ENCODE data around the gene PLXNA2. TPM values are rescaled to one million over a fixed set of nuclear protein-coding genes. Genes with fewer than 3 reads are reported as not detected.

Gene PLXNA2
- total RNA-seq, 3 donors from 2014 or later, result 0.15 to 0.71 (median 0.35) TPM

GRCh38 chr1:208008534-208008933, 235.7 kb downstream of the PLXNA2 start:
- H3K4me3 Mint-ChIP-seq, result no peak overlapping the region
- no peaks in the 10 kb centered on the region for H3K27me3 Mint-ChIP-seq (ENCODE audit: low read depth)
- DNase-seq (no peak), ATAC-seq (no peak)
- H3K36me3 Mint-ChIP-seq (ENCODE audit: insufficient read depth), result no peaks in the 10 kb centered on the region
- no peaks in the 10 kb centered on the region for H3K9me3 Mint-ChIP-seq
- H3K4me1 Mint-ChIP-seq (ENCODE audit: low read depth), result no peaks in the 10 kb centered on the region

GRCh38 chr1:208007938-208008342, 236.2 kb downstream of the PLXNA2 start:
- no peak for ATAC-seq
- no peaks in the 10 kb centered on the region for H3K9me3 Mint-ChIP-seq

GRCh38 chr1:208007319-208007937, 236.8 kb downstream of the PLXNA2 start:
- H3K9me3 Mint-ChIP-seq, result no peaks in the 10 kb centered on the region
- H3K27me3 Mint-ChIP-seq (ENCODE audit: low read depth), result no peaks in the 10 kb centered on the region
- ATAC-seq, result no peak
- H3K4me3 Mint-ChIP-seq, result no peak overlapping the region
- no peak for DNase-seq
- H3K4me1 Mint-ChIP-seq (ENCODE audit: low read depth), result no peaks in the 10 kb centered on the region
- H3K36me3 Mint-ChIP-seq (ENCODE audit: insufficient read depth), result no peaks in the 10 kb centered on the region

More at GRCh38 chr1:208007938-208008342, 236.2 kb downstream of the PLXNA2 start:
- no peak for DNase-seq
- no peaks in the 10 kb centered on the region for H3K4me1 Mint-ChIP-seq (ENCODE audit: low read depth)
- H3K4me3 Mint-ChIP-seq, result no peak overlapping the region
- no peaks in the 10 kb centered on the region for H3K36me3 Mint-ChIP-seq (ENCODE audit: insufficient read depth)
- no peaks in the 10 kb centered on the region for H3K27me3 Mint-ChIP-seq (ENCODE audit: low read depth)

- Mint-ChIP-seq H3K4me3 (no peak overlapping the region), H3K4me1 (ENCODE audit: low read depth) (no peaks in the 10 kb centered on the region), H3K36me3 (ENCODE audit: insufficient read depth) (no peaks in the 10 kb centered on the region), H3K27me3 (ENCODE audit: low read depth) (no peaks in the 10 kb centered on the region), H3K9me3 (no peaks in the 10 kb centered on the region)
- ATAC-seq, result no peak
- no peak for DNase-seq
Measured at GRCh38 chr1:208006258-208006920, 237.8 kb downstream of the PLXNA2 start.

- Mint-ChIP-seq H3K9me3 (no peaks in the 10 kb centered on the region), H3K36me3 (ENCODE audit: insufficient read depth) (no peaks in the 10 kb centered on the region)
- ATAC-seq, result no peak
Measured at GRCh38 chr1:208004851-208005250, 239.3 kb downstream of the PLXNA2 start.

GRCh38 chr1:208003241-208003640, 240.9 kb downstream of the PLXNA2 start:
- Mint-ChIP-seq H3K27me3 (ENCODE audit: low read depth) (no peaks in the 10 kb centered on the region), H3K9me3 (no peaks in the 10 kb centered on the region), H3K36me3 (ENCODE audit: insufficient read depth) (no peaks in the 10 kb centered on the region), H3K4me1 (ENCODE audit: low read depth) (no peaks in the 10 kb centered on the region), H3K4me3 (no peak overlapping the region)
- ATAC-seq, result no peak
- DNase-seq, result no peak

More at GRCh38 chr1:208004851-208005250, 239.3 kb downstream of the PLXNA2 start:
- H3K4me3 Mint-ChIP-seq, result no peak overlapping the region
- H3K4me1 Mint-ChIP-seq (ENCODE audit: low read depth), result no peaks in the 10 kb centered on the region
- DNase-seq, result no peak
- no peaks in the 10 kb centered on the region for H3K27me3 Mint-ChIP-seq (ENCODE audit: low read depth)

- DNase-seq (no peak), ATAC-seq (no peak)
- no peak overlapping the region for H3K4me3 Mint-ChIP-seq
- no peaks in the 10 kb centered on the region for H3K9me3 Mint-ChIP-seq
- no peaks in the 10 kb centered on the region for H3K27me3 Mint-ChIP-seq (ENCODE audit: low read depth)
- H3K36me3 Mint-ChIP-seq (ENCODE audit: insufficient read depth), result no peaks in the 10 kb centered on the region
- no peaks in the 10 kb centered on the region for H3K4me1 Mint-ChIP-seq (ENCODE audit: low read depth)
Measured at GRCh38 chr1:208002672-208003071, 241.5 kb downstream of the PLXNA2 start.

GRCh38 chr1:208002078-208002477, 242.1 kb downstream of the PLXNA2 start:
- H3K27me3 Mint-ChIP-seq (ENCODE audit: low read depth), result no peaks in the 10 kb centered on the region
- DNase-seq (no peak), ATAC-seq (no peak)
- H3K9me3 Mint-ChIP-seq, result no peaks in the 10 kb centered on the region
- no peaks in the 10 kb centered on the region for H3K4me1 Mint-ChIP-seq (ENCODE audit: low read depth)
- no peaks in the 10 kb centered on the region for H3K36me3 Mint-ChIP-seq (ENCODE audit: insufficient read depth)
- no peak overlapping the region for H3K4me3 Mint-ChIP-seq

GRCh38 chr1:208000504-208000903, 243.7 kb downstream of the PLXNA2 start:
- ATAC-seq, result no peak
- Mint-ChIP-seq H3K9me3 (no peaks in the 10 kb centered on the region), H3K36me3 (ENCODE audit: insufficient read depth) (no peaks in the 10 kb centered on the region), H3K4me3 (no peak overlapping the region), H3K27me3 (ENCODE audit: low read depth) (no peaks in the 10 kb centered on the region), H3K4me1 (ENCODE audit: low read depth) (no peaks in the 10 kb centered on the region)
- DNase-seq, result no peak

- Mint-ChIP-seq H3K36me3 (ENCODE audit: insufficient read depth) (no peaks in the 10 kb centered on the region), H3K4me1 (ENCODE audit: low read depth) (no peaks in the 10 kb centered on the region), H3K27me3 (ENCODE audit: low read depth) (no peaks in the 10 kb centered on the region), H3K4me3 (no peak overlapping the region), H3K9me3 (no peaks in the 10 kb centered on the region)
- no peak for ATAC-seq
- DNase-seq, result no peak
Measured at GRCh38 chr1:207999972-208000371, 244.2 kb downstream of the PLXNA2 start.

- no peak overlapping the region for H3K4me3 Mint-ChIP-seq
- ATAC-seq (no peak), DNase-seq (no peak)
- no peaks in the 10 kb centered on the region for H3K4me1 Mint-ChIP-seq (ENCODE audit: low read depth)
- H3K27me3 Mint-ChIP-seq (ENCODE audit: low read depth), result no peaks in the 10 kb centered on the region
- no peaks in the 10 kb centered on the region for H3K36me3 Mint-ChIP-seq (ENCODE audit: insufficient read depth)
- no peaks in the 10 kb centered on the region for H3K9me3 Mint-ChIP-seq
Measured at GRCh38 chr1:207999274-207999915, 244.8 kb downstream of the PLXNA2 start.

GRCh38 chr1:207998691-207999090, 245.5 kb downstream of the PLXNA2 start:
- Mint-ChIP-seq H3K36me3 (ENCODE audit: insufficient read depth) (no peaks in the 10 kb centered on the region), H3K27me3 (ENCODE audit: low read depth) (peaks cover 1% of the 10 kb centered on the region), H3K4me3 (no peak overlapping the region), H3K4me1 (ENCODE audit: low read depth) (no peaks in the 10 kb centered on the region), H3K9me3 (no peaks in the 10 kb centered on the region)
- DNase-seq, result no peak
- ATAC-seq, result no peak

- peak; percentile 22 for DNase-seq
- peaks cover 6% of the 10 kb centered on the region for H3K27me3 Mint-ChIP-seq (ENCODE audit: low read depth)
- no peaks in the 10 kb centered on the region for H3K4me1 Mint-ChIP-seq (ENCODE audit: low read depth)
- no peaks in the 10 kb centered on the region for H3K9me3 Mint-ChIP-seq
- peak; percentile 88 to 92 for ATAC-seq
- H3K36me3 Mint-ChIP-seq (ENCODE audit: insufficient read depth), result no peaks in the 10 kb centered on the region
- H3K4me3 Mint-ChIP-seq, result no peak overlapping the region
Measured at GRCh38 chr1:207997486-207998268, 246.5 kb downstream of the PLXNA2 start.

- Mint-ChIP-seq H3K9me3 (no peaks in the 10 kb centered on the region), H3K36me3 (ENCODE audit: insufficient read depth) (no peaks in the 10 kb centered on the region), H3K4me1 (ENCODE audit: low read depth) (no peaks in the 10 kb centered on the region), H3K4me3 (no peak overlapping the region), H3K27me3 (ENCODE audit: low read depth) (peaks cover 6% of the 10 kb centered on the region)
- no peak for ATAC-seq
- no peak for DNase-seq
Measured at GRCh38 chr1:207996636-207997035, 247.5 kb downstream of the PLXNA2 start.
